RWPE1 (cell line): ENCODE measurements around the gene SLC12A8.

ENCODE experiments used
- CTCF ChIA-PET: fragments of 350-600 bp; sonication (Branson Sonifier 250); formaldehyde crosslinking; extraction: SDS; loops from one replicate; lab custom pipeline; 2021; lab: Yijun Ruan, JAX
- POLR2A ChIA-PET: fragments of 400-600 bp; formaldehyde crosslinking; extraction: SDS; loops from one replicate; lab custom pipeline; 2020; ENCODE audit warnings: antibody characterized with exemption; ENCODE audit not compliant: low non-redundant PET; lab: Yijun Ruan, JAX
- DNase-seq: peaks from one replicate; pipeline ENCODE4 v3.0.0; 2012; ENCODE audit warnings: low spot score
- H3K27ac ChIP-seq: fragments of 450-650 bp; 2 replicates; pipeline ENCODE4 v1.5.1; 2017
- TF ChIP-seq, protein P1 (sequence below): fragments of 450-650 bp; conservative IDR thresholded peaks from 2 replicates; pipeline ENCODE4 v1.5.1; 2017; ENCODE audit warnings: low read depth, mild to moderate bottlenecking

SLC12A8 gene

DNA sequence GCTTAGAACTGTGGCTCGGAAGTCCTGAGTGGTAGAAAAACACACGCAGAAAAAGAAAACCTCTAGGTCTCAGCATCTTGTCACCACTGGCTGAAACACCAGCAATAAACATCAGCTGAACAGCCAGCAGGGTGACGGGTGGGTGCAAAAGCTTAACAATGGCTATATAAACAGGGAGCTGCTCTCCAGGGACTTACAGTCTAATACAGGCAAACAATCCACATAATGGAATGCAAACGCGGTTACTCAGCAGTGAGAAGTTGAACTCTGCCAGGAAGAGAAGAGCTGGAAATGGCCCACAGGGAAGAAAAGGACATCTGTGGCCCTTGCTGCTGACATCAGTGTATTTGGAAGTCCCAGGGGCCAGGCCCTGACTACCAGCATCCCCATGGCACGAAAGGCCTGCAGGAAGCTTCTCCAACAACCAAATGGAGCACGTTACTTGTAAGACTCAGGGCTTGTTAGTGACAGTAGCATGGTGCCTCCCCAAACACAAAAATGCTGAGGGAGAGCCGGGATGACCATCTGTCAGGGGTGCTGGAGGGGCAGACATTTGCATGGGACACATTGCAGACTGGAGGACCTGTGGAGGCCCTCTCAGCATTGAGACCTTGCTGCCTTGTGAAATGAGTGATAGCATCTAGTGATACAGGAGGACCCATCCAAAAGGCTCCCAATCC is 159.8 kb downstream of the SLC12A8 start:
- H3K27ac ChIP-seq: peak overlapping the region; percentile 86
- DNase-seq: no peak
- CTCF ChIA-PET: interaction anchor here (0.6 to 0.8 kb wide), 3 partner anchors 245 to 623 kb away, joined by 3 to 5 read pairs (median 3); no protein-coding TSS in a partner anchor
- POLR2A ChIA-PET: interaction anchor here (1.0 kb wide), 1 partner anchor 15 kb away, joined by 4 read pairs; no protein-coding TSS in a partner anchor
- TF ChIP-seq, protein P1, sequence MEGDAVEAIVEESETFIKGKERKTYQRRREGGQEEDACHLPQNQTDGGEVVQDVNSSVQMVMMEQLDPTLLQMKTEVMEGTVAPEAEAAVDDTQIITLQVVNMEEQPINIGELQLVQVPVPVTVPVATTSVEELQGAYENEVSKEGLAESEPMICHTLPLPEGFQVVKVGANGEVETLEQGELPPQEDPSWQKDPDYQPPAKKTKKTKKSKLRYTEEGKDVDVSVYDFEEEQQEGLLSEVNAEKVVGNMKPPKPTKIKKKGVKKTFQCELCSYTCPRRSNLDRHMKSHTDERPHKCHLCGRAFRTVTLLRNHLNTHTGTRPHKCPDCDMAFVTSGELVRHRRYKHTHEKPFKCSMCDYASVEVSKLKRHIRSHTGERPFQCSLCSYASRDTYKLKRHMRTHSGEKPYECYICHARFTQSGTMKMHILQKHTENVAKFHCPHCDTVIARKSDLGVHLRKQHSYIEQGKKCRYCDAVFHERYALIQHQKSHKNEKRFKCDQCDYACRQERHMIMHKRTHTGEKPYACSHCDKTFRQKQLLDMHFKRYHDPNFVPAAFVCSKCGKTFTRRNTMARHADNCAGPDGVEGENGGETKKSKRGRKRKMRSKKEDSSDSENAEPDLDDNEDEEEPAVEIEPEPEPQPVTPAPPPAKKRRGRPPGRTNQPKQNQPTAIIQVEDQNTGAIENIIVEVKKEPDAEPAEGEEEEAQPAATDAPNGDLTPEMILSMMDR: no peak

DNA sequence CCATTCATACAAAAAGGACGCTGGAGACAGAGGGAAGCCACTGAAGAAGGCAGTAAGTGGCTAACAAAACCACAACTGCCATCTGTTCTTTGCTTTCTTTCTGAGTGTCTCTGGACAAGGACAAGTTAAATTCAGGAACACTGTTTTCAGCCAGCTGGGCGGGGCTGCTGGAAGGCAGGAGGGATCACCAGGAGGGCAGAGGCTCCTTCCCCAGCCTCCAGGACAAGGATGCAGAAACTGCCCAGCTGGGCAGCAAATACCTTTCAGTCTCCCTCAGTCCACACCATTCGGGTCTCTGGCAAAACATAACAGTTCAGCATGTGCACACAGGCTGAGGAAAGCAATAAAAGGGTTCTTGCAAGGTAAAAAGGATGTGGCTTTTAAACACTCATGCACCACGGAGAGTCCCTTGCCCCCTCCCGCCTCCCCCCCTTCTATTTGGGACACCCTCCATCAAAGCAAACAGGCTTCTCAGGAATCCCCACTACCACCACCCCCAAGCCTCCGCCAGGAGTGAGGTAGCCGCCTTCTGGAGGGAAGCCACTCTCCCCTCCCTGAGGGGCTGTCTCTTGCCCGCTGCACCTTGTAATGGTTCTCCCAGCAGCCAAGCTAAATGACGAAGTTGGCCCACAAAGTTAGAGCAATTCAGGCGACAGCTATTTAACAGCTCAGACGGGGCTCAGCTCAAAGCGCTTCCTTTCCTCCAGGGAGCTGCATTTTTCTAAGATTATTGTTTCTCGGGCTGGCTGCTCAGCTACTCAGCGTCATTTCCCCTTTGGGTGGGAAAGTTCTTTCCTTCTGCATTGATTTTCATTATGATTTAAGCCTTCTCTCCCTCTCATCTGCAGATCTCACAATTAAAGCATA is 160.6 kb downstream of the SLC12A8 start:
- H3K27ac ChIP-seq: peak overlapping the region; percentile 86
- TF ChIP-seq, protein P1: no peak
- ChIA-PET CTCF (interaction anchor here (0.6 to 0.8 kb wide), 3 partner anchors 244 to 622 kb away, joined by 3 to 5 read pairs (median 3); no protein-coding TSS in a partner anchor), POLR2A (interaction anchor here (0.6 kb wide), 1 partner anchor 77 kb away, joined by 3 read pairs; no protein-coding TSS in a partner anchor)
- DNase-seq: peak; percentile 20

DNA sequence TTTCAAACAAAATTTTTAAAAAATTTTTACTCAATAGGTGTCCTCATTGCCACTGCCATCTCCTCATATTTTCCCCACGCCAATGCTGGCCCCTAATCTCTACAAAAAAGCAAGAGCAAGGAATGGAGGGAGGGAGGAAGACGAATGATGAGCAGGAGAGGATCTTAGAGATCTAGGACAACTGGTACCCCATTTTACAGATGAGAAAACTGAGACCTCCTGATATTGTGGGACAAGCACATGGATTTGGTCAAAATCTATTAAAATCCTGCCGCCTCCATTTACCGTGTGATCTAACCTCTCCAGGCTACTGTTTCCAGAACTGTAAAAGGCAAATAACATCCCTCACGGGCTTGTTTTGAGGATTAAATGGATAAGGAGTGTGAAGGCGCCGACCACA is 161.3 kb downstream of the SLC12A8 start:
- ChIA-PET CTCF (no interaction called here), POLR2A (no interaction called here)
- TF ChIP-seq, protein P1: no peak
- H3K27ac ChIP-seq: peak overlapping the region; percentile 86
- DNase-seq: no peak

DNA sequence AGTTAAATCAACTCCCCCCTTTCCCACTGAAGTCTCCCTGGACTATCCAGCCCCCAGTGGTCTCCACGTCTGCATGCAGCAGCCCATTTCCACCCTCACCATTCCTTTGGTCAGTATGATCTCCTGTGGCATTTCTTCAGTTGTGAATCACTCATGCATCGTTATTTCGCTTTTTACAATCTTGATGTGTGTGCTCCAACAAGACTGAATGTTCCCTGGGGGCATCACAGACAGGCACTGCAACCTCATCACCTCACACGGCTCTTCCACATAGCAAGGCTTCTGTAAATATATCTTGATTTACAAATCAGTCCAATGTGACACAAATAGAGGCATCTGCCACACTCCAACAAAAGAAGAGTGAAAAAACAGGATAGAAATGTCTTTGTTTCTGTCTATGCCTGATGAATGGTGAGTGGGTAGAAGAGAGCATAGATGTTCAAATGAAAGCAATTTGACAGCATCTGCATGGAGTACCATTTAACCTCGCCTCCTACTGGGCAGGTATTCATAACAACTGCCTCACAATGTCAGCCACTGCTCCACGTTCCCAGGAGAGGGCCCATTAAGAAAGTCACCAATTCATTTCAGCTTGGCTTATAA is 162.0 kb downstream of the SLC12A8 start:
- TF ChIP-seq, protein P1: no peak
- POLR2A ChIA-PET: no interaction called here
- DNase-seq: no peak
- no peak overlapping the region for H3K27ac ChIP-seq
- CTCF ChIA-PET: interaction anchor here (0.6 kb wide), 1 partner anchor 275 kb away, joined by 4 read pairs; no protein-coding TSS in a partner anchor

DNA sequence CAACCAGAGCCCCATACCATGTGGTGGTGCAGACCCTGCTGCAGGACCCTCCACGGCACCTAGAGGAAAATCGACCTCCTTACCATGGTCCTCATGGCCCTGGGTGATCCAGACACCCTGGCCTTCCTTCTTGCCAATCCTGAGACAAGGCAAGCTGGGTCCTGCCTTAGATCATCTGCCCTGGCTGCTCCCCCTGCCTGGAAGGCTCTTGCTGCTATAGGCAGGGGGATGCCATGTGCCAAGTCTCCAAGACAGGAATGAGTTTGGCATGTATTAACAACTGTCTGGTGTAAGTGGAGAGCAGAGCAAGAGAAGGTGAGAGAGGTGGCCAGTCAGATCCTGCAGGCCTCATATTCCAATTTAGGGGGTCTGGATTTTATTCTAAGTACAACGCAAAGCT is 164.3 kb downstream of the SLC12A8 start:
- DNase-seq: no peak
- ChIA-PET POLR2A (no interaction called here), CTCF (no interaction called here)
- peak overlapping the region; percentile 74 for H3K27ac ChIP-seq
- TF ChIP-seq, protein P1: no peak

DNA sequence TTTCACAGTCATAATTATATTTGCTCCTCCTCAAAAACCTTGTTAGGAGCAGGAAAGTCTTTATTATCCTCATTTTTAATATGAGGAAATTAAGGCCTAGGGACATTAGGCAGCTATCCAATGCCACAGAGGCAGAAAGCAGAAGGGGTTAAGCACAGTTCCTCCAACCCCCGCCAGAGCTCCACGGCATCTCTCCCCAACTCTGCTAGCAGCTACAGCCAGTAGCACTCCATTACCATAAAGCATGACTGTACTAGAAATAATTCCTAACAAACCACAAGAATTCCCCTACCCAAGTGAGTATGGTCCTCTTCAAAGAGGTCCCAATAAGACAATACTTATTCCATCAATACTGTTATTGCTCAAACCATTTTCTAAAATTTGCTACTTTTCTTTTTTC is 166.6 kb downstream of the SLC12A8 start:
- TF ChIP-seq, protein P1: no peak
- H3K27ac ChIP-seq: no peak overlapping the region
- DNase-seq: peak; percentile 78
- ChIA-PET POLR2A (no interaction called here), CTCF (interaction anchor here (0.5 to 1.0 kb wide), 2 partner anchors 91 to 391 kb away, joined by 3 to 4 read pairs; no protein-coding TSS in a partner anchor)
